Measurements from ENCODE around the gene USP50. TPM values are rescaled to one million over a fixed set of nuclear protein-coding genes. Genes with fewer than 3 reads are reported as not detected.

Gene USP50
- total and polyA plus RNA-seq, 2 of the 13 experiments (the other 11 are each of a cell fraction or from before 2014, with no cell fraction given), result 0.86 TPM; not detected in 1

DNA sequence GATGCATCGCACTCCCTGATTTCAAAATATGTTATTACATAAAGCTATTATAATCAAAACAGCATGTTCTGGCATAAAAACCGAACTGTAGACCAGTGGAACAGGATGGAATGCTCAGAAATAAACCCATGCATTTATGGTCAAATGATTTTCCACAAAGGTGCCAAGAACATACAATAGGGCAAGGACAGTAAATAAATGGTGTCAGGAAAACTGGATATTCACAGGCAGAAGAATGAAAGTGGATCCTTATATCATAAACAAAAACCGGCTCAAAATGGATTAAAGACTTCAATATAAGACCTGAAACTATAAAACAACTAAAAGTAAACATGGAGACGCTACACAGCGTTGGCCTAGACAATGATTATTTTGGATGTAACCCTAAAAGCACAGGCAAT, 22.6 kb downstream of the USP50 start (continued):
- no peak for TF ChIP-seq AKNA (CRISPR knock-in tag; IDR thresholded peaks at IDR 0.05; ENCODE audit: borderline replicate concordance)
- no peak for TF ChIP-seq ZKSCAN1 (IDR thresholded peaks at IDR 0.05; ENCODE audit: low read length)
- no peak for TF ChIP-seq ARID5B (CRISPR knock-in tag; IDR thresholded peaks at IDR 0.05)
